Thymus (tissue), 11 donors: ENCODE measurements around the gene SEPHS1. TPM values are rescaled to one million over a fixed set of nuclear protein-coding genes. Genes with fewer than 3 reads are reported as not detected.
"Not testable (repeated sequence)": the region's sequence is repeated elsewhere in the genome, so short reads cannot be mapped to it uniquely, and the experiment has no call there.

ENCODE experiments used
- DNase-seq, 9 donors: peaks; one replicate each; pipeline ENCODE4 v3.0.0-alpha.2; 2013; ENCODE audit warnings: low spot score in 9 of 9, low read depth in 6 of 9, missing footprints in 1 of 9
- H3K27ac ChIP-seq, 2 donors: one replicate each; pipeline ENCODE4 v1.5.1; 2013; ENCODE audit warnings: control low read depth in 1 of 2, low read depth in 1 of 2, low read length in 1 of 2, mild to moderate bottlenecking in 1 of 2, moderate library complexity in 1 of 2
- H3K27me3 ChIP-seq, 2 donors: one replicate each; pipeline ENCODE4 v1.5.1; 2013; ENCODE audit warnings: low read length in 1 of 2; ENCODE audit not compliant: control insufficient read depth in 2 of 2, insufficient read depth in 1 of 2
- H3K36me3 ChIP-seq, 2 donors: one replicate each; pipeline ENCODE4 v1.5.1; 2013; ENCODE audit warnings: low read length in 1 of 2, mild to moderate bottlenecking in 1 of 2, moderate library complexity in 1 of 2; ENCODE audit not compliant: control insufficient read depth in 2 of 2, insufficient read depth in 2 of 2
- H3K4me1 ChIP-seq, 2 donors: one replicate each; pipeline ENCODE4 v1.5.1; 2013; ENCODE audit warnings: low read length in 2 of 2; ENCODE audit not compliant: control insufficient read depth in 2 of 2, insufficient read depth in 2 of 2
- H3K4me3 ChIP-seq, 2 donors: one replicate each; pipeline ENCODE4 v1.5.1; 2013; ENCODE audit warnings: low read length in 2 of 2, control low read depth in 1 of 2, mild to moderate bottlenecking in 1 of 2
- H3K9me3 ChIP-seq, 2 donors: one replicate each; pipeline ENCODE4 v1.5.1; 2013; ENCODE audit warnings: low read length in 1 of 2, mild to moderate bottlenecking in 1 of 2; ENCODE audit not compliant: control insufficient read depth in 2 of 2, insufficient read depth in 1 of 2
- WGBS: extraction: QIAGEN DNeasy Blood & Tissue Kit; methylation state at CpG from one replicate; pipeline ENCODE4 v1.1.7; 2013; 5-methylcytosine and 5-hydroxymethylcytosine counted together
- polyA plus RNA-seq: library from polyadenylated mRNA; stranded (reverse); fragments of 200-250 nt; gene quantifications from one replicate; pipeline ENCODE4 v1.2.3, GENCODE V29; 2013
- total RNA-seq: library from RNA; stranded (reverse); fragments of 120-200 nt; gene quantifications from one replicate; pipeline ENCODE4 v1.2.4, GENCODE V29; 2013
- donor health status: healthy.

The SEPHS1 gene
- total and polyA plus RNA-seq, 2 donors: 33.2 to 51.1 TPM

- no peaks in the 10 kb centered on the region for H3K36me3 ChIP-seq
- DNase-seq: no peak
- no peak overlapping the region for H3K27ac ChIP-seq
- H3K9me3 ChIP-seq: no peaks in the 10 kb centered on the region
- WGBS: 97% methylated on average over 3 of the region's 3 CpGs
- no peak overlapping the region for H3K4me3 ChIP-seq
- no peaks in the 10 kb centered on the region for H3K4me1 ChIP-seq
- peaks cover 2 to 13% of the 10 kb centered on the region in 2 donors for H3K27me3 ChIP-seq
These were observed 40.6 kb upstream of the SEPHS1 start for GRCh38 chr10:13388478-13389230.

- H3K4me3 ChIP-seq: no peak overlapping the region
- no peak overlapping the region for H3K27ac ChIP-seq
- peaks cover 7 to 36% of the 10 kb centered on the region in 2 donors for H3K27me3 ChIP-seq
- H3K36me3 ChIP-seq: no peaks in the 10 kb centered on the region
- peaks cover 0 to 2% of the 10 kb centered on the region in 2 donors for H3K9me3 ChIP-seq
- DNase-seq: no peak
- 98% methylated on average over 7 of the region's 7 CpGs for WGBS
- no peaks in the 10 kb centered on the region for H3K4me1 ChIP-seq
These were observed 37.9 kb upstream of the SEPHS1 start for GRCh38 chr10:13386021-13386420.

DNA sequence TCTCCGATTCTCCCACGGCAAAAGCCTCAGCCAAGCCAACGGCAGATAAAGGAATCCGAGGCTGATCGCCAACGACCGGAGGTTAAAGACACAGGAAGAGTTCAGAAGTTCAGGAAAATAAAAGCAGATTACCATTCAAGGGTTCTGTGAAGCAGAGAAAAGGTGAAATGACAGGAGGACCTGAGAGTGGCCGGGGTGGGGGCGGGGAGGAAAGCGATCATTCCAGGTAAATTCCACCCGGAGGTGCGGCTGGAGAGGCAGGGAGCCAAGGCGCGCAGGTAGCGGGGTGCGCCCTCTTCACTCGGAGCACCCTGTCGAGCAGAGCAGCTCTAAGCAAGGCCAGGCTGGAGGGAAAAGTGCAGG, 35.3 kb upstream of the SEPHS1 start:
- DNase-seq: no peak
- H3K4me3 ChIP-seq: no peak overlapping the region
- H3K36me3 ChIP-seq: no peaks in the 10 kb centered on the region
- peaks cover 7 to 36% of the 10 kb centered on the region in 2 donors for H3K27me3 ChIP-seq
- peaks cover 0 to 2% of the 10 kb centered on the region in 2 donors for H3K9me3 ChIP-seq
- 25% methylated on average over 18 of the region's 18 CpGs for WGBS
- H3K4me1 ChIP-seq: no peaks in the 10 kb centered on the region
- no peak overlapping the region for H3K27ac ChIP-seq

DNA sequence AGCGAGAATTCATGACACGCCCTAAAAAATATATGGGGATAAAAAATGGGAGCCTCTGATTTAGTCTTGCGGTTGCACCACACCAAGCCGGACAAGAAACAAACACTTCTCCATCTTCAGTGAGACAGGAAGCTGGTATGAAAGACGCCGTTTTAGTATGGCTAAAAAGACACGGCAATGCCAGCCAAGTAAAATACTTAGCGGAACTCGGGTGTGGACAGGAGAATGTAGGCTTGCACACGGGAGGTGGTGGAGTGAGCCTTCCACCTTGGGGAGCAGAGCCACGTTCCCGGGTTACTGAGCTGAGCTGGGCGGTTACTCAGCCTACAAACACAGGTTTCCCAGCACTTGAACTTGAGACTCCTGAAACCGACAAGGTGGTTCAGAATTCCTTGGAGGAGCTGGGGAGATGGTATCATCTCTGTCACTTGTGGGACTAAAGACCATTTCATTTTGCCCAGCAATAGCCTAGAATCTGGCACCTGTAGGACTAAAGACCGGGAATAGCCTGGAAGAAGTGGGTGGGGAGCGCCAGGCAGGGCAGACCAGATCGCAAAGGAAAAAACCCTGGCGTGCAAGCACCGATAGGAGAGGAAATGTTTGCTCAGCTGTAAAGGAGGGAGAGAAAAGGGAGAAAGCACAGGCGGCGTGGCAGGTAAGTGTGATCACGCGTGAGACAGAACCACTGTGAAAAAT, 34.8 kb upstream of the SEPHS1 start:
- WGBS: 9% methylated on average over 23 of the region's 23 CpGs
- Histone ChIP-seq H3K36me3 (no peaks in the 10 kb centered on the region), H3K4me1 (no peaks in the 10 kb centered on the region), H3K9me3 (peaks cover 0 to 2% of the 10 kb centered on the region in 2 donors), H3K4me3 (no peak overlapping the region), H3K27ac (no peak overlapping the region), H3K27me3 (peaks cover 7 to 36% of the 10 kb centered on the region in 2 donors)
- no peak for DNase-seq

DNA sequence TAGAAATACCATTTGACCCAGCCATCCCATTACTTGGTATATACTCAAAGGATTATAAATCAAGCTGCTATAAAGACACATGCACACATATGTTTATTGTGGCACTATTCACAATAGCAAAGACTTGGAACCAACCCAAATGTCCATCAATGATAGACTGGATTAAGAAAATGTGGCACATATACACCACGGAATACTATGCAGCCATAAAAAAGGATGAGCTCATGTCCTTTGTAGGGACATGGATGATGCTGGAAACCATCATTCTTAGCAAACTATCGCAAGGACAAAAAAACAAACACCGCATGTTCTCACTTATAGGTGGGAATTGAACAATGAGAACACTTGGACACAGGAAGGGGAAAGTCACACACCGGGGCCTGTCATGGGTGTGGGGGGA, 31.0 kb upstream of the SEPHS1 start:
- H3K4me1 ChIP-seq, H3K27ac ChIP-seq, DNase-seq, H3K9me3 ChIP-seq, H3K36me3 ChIP-seq, H3K4me3 ChIP-seq: not testable (repeated sequence)
- peaks cover 7 to 27% of the 10 kb centered on the region in 2 donors for H3K27me3 ChIP-seq
- WGBS: 97% methylated on average over 4 of the region's 4 CpGs

DNA sequence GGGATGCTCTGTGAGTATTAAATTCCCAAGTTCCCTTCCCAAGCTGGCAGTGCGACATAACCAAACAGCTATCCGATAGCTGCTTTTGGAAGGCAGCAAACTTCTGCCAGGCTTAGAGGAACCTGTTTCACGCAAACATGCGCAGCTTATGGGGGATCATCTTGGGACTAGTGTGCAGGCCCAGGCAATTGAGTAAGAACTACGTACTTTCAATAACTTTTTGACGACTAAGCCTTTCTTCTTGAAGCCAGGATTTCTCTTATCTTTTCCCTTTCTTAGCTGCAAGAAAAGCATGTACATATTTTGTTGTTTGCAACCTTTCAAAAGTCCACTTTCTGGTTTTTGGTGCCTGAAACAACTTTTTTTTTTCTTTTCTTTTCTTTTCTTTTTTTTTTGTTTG, 28.7 kb upstream of the SEPHS1 start:
- Histone ChIP-seq H3K9me3 (no peaks in the 10 kb centered on the region), H3K4me3 (no peak overlapping the region), H3K27ac (no peak overlapping the region), H3K36me3 (no peaks in the 10 kb centered on the region), H3K27me3 (peaks cover 0 to 5% of the 10 kb centered on the region in 2 donors), H3K4me1 (no peaks in the 10 kb centered on the region)
- WGBS: 97% methylated on average over 6 of the region's 6 CpGs
- no peak for DNase-seq

- no peak overlapping the region for H3K27ac ChIP-seq
- peaks cover 0 to under 1% of the 10 kb centered on the region in 2 donors for H3K27me3 ChIP-seq
- 94% methylated on average over 6 of the region's 6 CpGs for WGBS
- no peaks in the 10 kb centered on the region for H3K36me3 ChIP-seq
- no peaks in the 10 kb centered on the region for H3K4me1 ChIP-seq
- DNase-seq: no peak
- no peak overlapping the region for H3K4me3 ChIP-seq
- H3K9me3 ChIP-seq: no peaks in the 10 kb centered on the region
These were observed 28.2 kb upstream of the SEPHS1 start for GRCh38 chr10:13376297-13376696.

- H3K4me3 ChIP-seq: no peak overlapping the region
- no peaks in the 10 kb centered on the region for H3K27me3 ChIP-seq
- no peaks in the 10 kb centered on the region for H3K36me3 ChIP-seq
- no peak overlapping the region for H3K27ac ChIP-seq
- WGBS: 95% methylated on average over 2 of the region's 2 CpGs
- no peaks in the 10 kb centered on the region for H3K9me3 ChIP-seq
- DNase-seq: no peak
- H3K4me1 ChIP-seq: no peaks in the 10 kb centered on the region
These were observed 27.7 kb upstream of the SEPHS1 start for GRCh38 chr10:13375791-13376190.

GRCh38 chr10:13373644-13374043, 25.6 kb upstream of the SEPHS1 start:
- Histone ChIP-seq H3K4me3 (no peak overlapping the region), H3K27ac (no peak overlapping the region), H3K36me3 (no peaks in the 10 kb centered on the region), H3K9me3 (no peaks in the 10 kb centered on the region), H3K4me1 (no peaks in the 10 kb centered on the region), H3K27me3 (no peaks in the 10 kb centered on the region)
- WGBS: 97% methylated on average over 2 of the region's 2 CpGs
- no peak for DNase-seq
